NCI-H69 (cell line): Measurements from ENCODE around the gene MAP2K5.
A peak's percentile ranks its signal among the peaks of the same experiment; 100 is the strongest.

Experiments used
- DNase-seq: peaks from one replicate; lab custom pipeline; 2025; lab: John Stamatoyannopoulos, UW

The MAP2K5 gene

DNA sequence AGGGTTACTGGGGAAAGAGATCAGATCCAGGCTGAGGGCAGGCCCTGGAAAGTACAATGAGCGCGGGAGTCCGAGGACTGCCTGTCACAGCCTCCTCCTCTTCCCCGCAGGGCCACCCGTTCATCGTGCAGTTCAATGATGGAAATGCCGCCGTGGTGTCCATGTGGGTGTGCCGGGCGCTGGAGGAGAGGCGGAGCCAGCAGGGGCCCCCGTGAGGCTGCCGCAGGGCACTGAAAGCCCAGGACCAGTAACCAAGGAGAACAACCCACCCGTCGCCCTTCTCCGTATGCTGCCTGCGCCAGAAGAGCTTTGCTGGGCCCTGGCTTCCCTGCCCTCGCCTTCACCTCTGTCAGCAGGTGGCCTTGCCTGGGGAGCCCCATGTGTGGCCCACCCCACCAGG, 264.0 kb downstream of the MAP2K5 start:
- DNase-seq = no peak

DNA sequence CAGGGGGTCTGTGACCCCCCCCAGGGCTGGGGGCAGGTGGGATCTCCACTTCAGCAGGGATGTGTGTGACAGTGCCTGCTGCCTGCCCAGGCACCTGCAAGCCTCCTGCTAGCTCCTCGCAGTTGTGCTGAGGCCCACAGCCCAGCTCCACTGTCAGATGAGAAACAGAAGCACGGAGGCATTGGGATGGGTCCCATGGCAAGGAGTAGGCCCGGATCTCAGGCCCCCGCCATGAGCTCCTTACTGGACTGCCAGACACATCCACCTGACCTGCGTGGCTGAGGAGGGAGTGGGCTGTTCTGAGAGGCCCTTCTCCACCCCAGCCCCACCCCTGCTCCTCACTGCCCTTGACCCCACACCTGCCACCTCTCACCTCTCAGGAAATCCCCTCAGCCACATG, 264.6 kb downstream of the MAP2K5 start:
- DNase-seq = no peak

DNA sequence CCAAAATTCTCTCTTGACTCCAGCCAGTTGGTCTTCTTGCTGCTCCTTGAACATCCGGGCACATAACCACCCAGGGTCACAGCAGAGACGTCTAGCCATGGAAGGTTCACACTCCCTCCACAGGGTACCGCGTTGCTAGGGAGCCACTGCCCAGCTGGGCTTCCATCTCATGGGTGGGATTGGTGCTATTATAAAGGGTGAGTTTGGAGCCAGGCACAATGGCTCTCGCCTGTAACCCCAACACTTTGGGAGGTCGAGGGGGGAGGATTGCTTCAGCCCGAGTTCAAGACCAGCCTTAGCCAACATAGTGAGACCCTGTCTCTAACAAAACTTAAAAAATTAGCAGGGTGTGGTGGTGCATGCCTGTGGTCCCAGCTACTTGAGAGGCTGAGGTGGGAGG, 265.3 kb downstream of the MAP2K5 start:
- DNase-seq = no peak

DNA sequence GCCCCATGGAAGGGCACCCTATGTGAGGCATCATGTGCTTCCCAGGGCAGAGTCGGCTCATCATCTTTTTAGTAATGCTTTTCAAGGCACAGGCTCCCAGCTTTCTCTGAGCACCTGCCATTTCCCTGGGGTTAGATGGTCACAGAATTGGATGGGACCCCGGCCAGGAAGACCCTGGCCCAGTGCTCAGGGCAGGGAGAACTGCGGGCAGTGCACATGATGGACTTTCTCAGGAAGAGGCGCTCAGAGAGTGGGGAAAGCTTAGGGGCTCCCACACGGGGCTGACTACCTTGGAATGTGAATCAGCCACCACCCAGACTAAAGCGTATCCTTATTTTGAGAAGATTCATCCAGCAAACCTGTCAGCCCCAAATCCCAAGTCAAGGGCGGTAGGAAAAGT, 266.3 kb downstream of the MAP2K5 start:
- DNase-seq = no peak

DNA sequence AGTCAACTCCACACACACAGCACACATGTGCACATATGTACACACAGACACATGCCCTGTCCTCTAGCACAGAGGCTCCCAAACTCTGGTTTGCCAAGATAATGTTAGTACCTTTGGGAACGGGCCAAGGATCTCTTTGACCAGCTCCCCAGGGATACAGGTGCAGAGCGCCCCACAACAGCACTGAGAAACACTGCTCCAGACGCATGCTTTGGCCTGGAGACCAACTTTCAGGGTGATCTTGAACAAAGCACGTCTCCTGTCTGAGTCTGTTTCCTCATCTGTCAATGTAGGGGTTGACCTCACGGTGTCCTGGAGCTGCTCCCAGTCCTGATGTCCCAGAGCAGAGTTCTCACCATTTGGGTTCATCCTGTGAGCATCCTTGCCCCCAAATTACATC, 266.9 kb downstream of the MAP2K5 start:
- DNase-seq = no peak

DNA sequence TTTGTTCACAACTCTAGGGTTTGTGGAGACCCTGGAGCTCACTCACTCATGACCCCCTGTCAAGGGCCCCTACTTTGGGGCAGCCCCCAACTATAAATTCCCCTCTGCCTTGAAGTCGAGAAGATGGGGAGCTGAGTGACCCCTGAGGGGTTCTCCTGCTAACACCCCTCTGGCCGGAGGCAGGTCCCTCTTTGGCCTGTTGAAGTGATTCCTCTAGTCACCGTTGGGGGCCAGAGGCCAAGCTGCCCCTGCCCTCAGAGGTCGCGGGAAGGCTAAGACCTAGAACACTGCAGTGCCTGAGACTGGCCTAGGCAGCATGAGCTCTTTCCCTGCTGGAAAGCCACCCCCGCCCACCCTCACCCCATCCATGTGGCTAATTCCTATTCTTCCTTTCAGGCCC, 267.4 kb downstream of the MAP2K5 start:
- no peak for DNase-seq

DNA sequence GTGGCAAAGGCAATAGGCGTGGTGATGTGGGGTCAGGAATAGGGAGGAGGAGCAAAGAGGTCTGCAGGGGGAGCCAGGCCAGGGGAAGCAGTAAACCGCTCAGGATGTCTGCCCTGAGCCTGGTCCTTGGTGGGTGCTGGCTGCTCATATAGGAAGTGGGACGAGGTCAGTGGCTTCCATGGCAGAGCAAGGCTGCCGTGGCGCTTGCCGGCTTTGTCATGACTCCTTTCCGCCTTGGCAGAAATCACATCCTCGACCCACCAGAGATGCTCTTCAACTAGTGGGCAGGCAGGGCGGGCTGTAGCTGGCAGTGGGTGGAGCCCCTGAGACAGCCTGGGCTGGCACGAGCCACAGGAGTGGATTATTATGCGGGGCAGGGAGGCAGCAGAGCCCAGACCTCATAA, 269.7 kb downstream of the MAP2K5 start:
- no peak for DNase-seq

DNA sequence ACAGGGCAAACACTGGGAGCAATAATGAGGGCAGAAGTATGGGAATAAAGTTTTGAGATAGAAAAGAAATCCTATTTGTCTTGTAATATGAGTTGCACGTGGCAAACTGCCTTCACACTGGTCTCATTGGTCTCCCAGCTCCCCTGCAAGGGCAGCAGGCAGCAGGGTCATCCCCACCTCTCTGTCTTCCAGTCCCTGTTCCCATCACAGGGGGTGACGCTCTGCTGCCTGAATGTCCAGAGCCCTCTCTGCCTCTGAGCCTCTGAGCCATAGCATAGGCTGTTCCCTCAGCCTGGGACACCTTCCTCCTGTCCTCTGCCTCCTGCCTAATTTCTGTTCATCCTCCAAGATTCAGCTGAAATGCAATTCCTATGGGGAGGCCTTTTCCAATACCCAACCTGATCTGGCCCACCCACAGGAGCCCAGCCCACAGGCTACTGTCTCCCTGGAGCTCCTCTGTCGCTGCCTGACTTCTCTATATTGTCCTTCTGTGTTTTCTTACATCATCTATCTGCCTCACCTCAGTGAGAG, 270.7 kb downstream of the MAP2K5 start:
- no peak for DNase-seq

DNA sequence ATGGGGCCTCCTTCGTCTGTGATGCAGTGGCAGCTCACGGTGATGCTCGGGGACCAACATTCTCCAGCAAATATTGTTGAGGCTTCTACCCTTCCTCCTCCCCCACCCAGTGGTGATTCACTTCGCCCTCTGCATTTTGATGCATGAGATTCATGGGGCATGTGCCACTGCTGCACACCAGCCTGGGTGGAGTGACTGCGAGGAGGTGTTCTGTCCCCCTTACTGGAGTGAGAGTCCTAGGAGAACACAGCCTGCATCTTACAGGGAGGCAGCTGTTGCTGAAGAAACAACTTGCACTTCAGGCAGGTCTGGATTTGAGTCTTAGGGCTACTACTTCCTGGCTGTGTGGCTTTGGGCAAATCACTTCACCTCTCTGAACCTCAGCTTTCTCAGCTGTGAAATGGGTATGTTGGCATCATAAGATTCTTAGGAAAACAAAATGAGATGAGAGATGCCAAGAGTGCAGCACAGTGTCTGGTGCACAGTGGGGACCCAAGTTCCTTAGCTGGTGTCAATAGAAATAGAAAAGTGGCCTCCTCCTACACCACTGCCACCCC, 272.6 kb downstream of the MAP2K5 start:
- no peak for DNase-seq

DNA sequence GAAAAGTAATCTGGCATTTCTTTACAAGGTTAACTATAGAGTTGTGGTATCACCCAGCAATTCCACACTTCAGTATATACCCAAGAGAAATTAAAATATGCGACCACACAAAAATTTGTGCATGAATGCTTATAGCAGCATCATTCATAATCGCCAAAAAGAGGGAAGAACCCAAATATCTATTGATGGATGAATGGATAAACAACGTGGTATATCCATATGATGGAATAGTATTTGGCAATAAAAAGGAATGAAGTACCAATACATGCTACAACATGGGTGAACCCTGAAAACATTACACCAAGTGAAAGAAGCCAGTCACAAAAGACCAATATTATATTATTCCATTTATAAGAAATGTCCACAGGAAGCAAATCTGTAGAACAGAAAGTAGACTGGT, 274.2 kb downstream of the MAP2K5 start:
- no peak for DNase-seq

DNA sequence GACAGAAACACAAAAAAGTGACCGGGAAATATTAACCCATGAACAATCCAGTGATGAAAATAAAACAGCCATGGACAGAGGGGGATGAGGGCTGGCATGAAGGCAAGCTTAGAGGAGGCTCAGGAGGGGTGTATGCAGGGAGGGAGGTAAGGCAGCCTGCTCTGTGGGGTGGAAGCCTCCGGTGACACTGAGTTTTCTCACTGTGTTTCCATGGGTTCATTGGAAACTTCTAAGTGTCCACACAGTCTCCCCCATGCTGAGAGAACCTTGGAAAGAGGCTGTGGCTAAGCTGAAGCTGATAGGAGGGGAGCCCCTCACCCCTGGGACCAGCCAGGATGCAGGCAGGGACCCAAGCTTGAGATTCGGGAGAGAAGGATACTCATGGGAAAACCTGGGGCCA, 276.0 kb downstream of the MAP2K5 start:
- DNase-seq = no peak

DNA sequence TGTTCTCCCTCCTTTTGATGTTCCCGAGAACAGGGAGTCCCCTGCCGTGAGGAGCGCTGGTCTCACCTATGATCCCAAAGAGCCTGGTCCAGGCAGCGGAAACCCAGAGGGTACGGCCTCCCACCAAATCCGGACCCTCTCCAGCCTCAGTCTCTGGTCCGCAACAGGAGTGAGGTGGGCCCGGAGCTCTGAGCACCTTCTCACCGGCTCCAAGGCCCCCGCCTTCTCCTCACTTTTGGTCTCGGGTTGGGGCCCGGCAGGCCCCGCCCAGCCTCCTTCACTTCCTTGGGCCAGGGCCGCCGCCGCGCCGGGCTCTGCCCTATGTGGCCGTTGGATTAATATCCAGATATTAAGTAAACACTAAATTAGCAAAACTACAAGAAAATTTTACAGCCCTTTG, 277.1 kb downstream of the MAP2K5 start:
- DNase-seq = peak; percentile 61

DNA sequence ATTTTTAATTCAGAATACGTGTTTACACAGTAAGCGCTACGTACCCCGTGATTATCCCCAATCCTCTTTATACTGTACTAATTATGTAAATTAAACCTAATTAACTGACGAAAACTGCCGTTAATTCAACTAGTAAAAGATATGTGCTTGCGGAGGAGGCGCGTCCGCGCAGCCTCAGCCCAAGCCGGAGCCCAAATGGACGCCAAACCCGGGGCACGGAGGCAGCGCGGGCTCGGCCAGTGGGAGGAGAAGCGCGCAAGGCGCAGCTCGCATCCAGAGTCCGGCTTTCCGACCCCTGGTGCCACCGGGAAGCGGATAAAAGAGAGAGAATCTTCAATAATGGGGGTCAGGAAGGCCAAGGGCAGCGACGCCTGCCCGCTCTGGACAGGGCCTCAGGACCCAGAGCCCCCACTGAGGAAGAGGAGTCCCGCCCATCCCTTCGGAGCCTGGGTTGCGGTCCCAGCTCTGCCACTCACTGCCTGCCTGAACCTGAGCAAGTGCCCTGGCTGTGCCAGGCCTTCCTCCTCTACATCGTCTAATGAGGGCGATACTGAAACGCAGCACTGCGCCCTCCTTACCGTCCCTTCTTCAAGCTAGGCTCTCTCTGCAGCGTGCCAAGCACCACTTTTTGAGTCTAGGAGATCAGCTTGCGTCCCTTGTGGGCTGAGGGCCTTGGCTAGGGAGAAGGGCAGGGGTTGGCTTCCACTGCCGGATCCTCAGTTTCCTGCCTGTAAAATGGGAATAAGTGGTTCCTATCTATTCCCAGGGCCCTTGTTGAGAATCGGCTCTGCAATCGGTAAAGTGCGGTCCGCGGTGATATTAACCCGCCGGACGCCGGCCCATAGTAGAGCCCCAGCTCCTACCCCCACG, 277.9 kb downstream of the MAP2K5 start:
- DNase-seq = peak; percentile 74

DNA sequence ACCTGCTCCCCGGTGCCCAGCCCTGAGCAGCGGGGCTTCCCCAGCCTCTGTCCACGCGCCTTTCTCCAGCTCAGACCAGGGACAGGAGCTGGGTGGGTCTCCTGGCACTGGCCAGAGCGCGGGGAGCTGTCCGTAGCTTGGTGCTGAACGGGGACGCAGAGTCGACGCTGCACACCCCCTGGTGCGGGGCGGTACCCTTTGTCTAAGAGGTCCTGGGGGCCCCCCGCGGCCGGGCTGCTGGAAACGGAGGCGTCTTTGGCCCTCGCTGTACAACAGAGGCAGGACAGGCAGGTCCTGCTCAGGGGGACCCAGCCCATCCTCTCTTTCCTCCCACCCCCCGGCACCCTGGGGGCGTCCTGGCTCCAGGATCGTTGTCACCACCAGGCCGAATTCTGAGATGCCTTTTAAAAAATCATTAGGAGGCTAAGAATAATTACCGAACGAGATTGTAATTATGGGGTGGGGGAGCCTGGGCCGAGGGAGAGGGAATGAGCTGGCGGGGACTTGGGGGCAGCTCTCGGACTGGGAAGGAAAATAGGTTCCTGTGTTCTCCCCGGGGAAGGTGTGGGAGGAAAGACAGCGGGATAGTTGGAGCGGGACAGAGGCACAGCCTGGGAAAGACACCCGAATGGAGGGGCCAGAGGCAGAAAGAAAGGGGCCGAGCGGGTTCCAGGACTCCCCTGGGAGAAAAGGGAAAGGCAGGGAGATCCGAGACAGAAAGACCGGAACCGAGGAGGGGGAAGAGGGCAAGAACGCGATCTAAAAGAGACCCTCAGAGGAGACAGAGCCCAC, 278.7 kb downstream of the MAP2K5 start:
- DNase-seq = peak; percentile 46

DNA sequence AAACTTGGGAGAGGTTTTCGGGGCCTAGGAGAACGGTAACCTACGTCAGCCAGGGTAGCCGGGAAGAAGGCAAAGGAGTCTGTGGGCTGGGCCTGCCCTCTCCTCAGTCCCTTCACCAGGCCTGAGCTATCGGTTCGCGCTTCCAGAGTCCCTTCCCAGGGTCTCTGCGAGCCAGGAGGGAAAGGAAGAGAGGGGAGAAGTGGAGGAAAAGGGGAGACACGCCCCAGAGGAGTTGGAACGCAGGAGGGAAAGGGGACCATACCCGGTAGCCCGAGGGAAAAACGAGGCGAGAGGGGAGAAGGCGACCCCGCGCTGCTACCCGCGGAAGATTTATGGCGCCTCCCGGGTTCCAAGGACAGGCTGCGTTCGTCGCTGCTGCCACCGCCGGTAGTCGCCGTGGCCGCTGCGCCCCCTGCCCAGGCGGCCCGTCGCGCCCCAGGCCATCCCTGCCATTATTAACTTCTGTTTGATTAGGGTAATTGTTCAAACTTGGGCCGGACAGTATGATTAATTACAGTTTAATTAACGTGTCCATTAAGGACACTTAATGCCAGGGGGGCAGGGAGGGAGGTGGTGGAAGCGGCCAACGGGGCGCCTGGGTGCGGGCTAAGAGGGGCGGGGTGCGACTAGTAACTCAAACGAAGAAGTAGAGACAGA, 279.4 kb downstream of the MAP2K5 start:
- peak; percentile 61 for DNase-seq

DNA sequence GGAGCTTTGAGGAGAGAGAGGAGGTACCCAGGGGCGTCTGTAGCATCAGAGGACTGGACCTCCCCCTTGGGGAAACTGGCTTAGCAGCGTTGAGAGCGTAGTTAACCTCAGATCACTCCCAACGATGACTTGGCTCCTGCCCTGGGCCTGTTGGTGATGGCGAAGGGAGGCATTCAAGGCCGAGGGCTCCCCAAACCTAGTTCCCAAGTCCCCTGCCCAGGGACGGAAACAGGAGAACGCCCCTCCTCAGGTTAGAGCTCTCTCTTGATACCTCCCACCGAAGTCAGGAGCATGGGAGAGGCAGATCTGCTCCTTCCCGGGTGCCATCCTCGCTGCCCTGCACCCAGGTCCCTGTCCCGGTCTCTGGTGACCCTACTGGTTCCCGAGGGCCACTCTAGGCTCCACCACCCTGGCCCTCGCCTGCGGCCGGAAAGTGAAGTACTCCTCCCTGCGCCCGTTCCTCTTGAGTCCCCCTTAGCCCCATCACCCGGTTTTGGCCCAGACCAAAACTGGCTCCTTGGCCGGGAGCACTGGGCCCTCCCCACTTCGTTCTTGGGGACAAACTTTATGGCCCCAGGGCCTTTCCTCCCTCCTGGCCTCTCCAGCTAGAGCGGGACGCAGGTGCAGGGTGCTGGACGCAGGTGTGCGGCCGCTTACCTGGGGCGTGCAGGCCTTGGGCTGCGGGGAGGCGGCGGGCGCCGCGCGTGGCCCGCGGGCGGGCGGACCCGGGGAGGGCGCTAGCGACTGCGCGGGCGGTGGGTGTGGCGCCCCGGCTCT, 280.2 kb downstream of the MAP2K5 start:
- peak; percentile 53 for DNase-seq

DNA sequence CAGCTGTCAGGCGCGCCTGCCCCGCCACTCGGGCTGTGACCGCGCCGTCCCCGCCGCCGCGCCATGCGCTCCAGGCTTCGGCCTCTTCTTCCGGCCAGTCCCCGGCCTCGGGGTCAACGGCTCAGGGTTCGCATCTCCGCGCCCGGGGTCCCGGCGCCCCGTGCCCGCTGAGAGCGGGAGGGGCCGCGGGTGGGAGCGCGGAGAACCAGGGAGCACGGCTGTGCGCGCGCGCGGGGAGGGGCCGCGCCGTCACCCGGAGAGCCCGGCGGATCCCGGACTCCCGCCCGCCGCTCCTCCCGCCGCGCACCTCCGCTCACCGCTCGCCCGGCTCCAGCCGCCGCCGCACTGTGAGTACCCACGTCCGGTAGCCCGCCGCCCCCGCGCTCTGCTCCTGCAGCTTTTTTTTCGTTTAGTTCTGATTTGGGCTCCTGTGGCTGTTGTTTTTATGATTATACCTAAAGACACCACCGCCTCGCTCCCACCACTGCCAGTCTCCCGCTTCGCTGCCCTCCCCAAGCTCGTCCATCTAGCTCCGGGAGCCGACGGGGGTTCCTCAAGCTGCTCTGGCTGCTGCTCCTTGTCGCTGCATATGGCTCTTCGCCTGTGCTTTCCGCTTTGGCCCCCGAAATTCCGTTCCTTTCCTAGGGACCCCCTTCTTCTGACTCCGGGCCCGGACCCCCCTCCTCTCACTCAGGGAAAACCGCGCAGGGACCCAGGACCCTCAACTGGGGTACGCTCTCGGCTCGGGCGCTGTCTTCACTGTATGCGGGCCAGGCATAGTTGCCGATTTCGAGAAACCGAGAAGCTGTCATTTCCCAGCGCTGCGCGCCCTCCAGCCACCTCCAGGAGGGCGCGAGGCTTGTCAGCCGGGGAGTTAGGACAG, 281.1 kb downstream of the MAP2K5 start:
- peak; percentile 63 for DNase-seq

DNA sequence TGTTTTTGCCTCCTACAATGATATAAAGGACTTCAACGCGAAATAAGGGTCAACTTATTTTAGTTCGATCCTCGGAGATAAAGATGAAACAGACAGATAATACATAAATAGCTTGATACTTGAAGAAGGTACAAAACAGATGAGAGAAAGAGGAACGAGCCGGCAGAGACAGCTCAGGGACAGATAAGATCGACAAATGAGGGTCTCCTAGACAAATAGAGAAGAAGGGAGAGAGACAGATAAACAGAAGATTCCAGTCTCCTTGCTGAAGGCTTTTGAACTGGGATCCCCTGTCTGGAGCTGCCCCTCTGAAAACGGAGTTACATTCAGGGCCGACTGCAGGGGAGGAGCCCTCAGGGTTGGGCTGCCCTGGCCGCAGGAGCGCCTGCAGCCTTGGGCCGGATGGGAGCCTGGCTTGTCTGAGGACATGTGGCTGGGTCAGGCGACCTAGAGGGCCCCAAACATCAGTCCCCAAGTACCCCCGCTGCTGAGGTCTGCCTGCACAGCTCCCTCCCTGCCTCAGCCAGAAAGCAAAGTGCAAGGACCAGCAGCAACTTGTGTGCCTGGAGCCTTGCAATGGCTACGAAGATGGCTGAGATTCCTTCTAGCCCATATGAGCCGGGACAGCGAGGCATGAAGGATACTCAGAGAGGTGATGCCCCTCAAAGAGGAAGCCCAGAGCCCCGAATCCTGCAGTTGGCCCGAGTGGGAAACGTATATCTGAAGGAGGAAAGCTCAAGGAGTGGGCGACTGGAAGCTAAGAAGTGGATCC, 281.9 kb downstream of the MAP2K5 start:
- no peak for DNase-seq
